Sigmoid colon (tissue), 3 donors: Measurements from ENCODE around the gene NAB2.

Source experiments
- CTCF ChIP-seq, 4 experiments: fragments of 450-650 bp in 3 of 4; fragments of 200-600 bp in 1 of 4; IDR thresholded peaks; one replicate each; pipeline ENCODE4 v1.5.1; 2016 to 2019; ENCODE audit warnings: antibody characterized with exemption in 4 of 4, mild to moderate bottlenecking in 3 of 4, moderate library complexity in 2 of 4
- POLR2A ChIP-seq, 2 donors: fragments of 450-650 bp; IDR thresholded peaks; one replicate each; pipeline ENCODE4 v1.6.1; 2016; ENCODE audit warnings: antibody characterized with exemption in 2 of 2, mild to moderate bottlenecking in 2 of 2, moderate library complexity in 2 of 2

GRCh38 chr12:57069523-57069922, 19.4 kb upstream of the NAB2 start:
- TF ChIP-seq CTCF (IDR thresholded peaks at IDR 0.05) (peak; percentile 86 to 96 (median 91)), POLR2A (IDR thresholded peaks at IDR 0.05) (no peak)
